Dedifferentiated amniotic fluid mesenchymal stem cell (primary cell): Measurements from ENCODE around the gene ARHGAP5.

Experiments
- DNase-seq: peaks from one replicate; pipeline ENCODE4 v3.0.0-alpha.2; 2016; ENCODE audit errors: extremely low spot score

The ARHGAP5 gene, protein sequence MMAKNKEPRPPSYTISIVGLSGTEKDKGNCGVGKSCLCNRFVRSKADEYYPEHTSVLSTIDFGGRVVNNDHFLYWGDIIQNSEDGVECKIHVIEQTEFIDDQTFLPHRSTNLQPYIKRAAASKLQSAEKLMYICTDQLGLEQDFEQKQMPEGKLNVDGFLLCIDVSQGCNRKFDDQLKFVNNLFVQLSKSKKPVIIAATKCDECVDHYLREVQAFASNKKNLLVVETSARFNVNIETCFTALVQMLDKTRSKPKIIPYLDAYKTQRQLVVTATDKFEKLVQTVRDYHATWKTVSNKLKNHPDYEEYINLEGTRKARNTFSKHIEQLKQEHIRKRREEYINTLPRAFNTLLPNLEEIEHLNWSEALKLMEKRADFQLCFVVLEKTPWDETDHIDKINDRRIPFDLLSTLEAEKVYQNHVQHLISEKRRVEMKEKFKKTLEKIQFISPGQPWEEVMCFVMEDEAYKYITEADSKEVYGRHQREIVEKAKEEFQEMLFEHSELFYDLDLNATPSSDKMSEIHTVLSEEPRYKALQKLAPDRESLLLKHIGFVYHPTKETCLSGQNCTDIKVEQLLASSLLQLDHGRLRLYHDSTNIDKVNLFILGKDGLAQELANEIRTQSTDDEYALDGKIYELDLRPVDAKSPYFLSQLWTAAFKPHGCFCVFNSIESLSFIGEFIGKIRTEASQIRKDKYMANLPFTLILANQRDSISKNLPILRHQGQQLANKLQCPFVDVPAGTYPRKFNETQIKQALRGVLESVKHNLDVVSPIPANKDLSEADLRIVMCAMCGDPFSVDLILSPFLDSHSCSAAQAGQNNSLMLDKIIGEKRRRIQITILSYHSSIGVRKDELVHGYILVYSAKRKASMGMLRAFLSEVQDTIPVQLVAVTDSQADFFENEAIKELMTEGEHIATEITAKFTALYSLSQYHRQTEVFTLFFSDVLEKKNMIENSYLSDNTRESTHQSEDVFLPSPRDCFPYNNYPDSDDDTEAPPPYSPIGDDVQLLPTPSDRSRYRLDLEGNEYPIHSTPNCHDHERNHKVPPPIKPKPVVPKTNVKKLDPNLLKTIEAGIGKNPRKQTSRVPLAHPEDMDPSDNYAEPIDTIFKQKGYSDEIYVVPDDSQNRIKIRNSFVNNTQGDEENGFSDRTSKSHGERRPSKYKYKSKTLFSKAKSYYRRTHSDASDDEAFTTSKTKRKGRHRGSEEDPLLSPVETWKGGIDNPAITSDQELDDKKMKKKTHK (N-terminal part only)

GRCh38 chr14:32077081-32078022 lies at the start of gene ARHGAP5:
Gene ARHGAP5, plus strand, starts transcription at chr14:32077304. Its CDS starts 13,366 bp downstream, at chr14:32090670.
- no peak for DNase-seq

- DNase-seq, result no peak
Measured at GRCh38 chr14:32028599-32028998, 48.5 kb upstream of the ARHGAP5 start.

- no peak for DNase-seq
Measured at GRCh38 chr14:32033543-32033942, 43.6 kb upstream of the ARHGAP5 start.

DNA sequence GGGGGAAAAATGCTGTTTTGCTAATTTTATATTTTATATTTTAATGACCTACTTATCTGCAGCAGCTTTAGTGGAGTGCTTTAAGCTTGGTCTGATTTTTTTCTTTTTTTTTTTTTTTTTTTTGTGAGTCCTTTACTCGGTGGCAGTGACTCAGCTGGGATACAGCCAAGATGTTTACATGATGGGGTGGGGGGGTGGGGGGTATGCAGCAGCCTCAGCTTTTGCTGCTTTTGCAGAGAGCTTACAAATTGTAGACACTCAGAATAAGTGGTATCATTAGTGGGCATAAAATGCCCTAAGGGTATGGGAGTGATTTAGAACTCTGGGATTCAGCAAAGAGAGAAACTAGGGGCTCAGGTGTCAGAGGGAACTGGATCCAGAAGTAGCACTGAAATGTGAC lies 38.2 kb upstream of the ARHGAP5 start:
- DNase-seq, result no peak

GRCh38 chr14:32039401-32040030 lies 37.6 kb upstream of the ARHGAP5 start:
- DNase-seq, result no peak

- DNase-seq, result no peak
Measured at GRCh38 chr14:32043624-32044023, 33.5 kb upstream of the ARHGAP5 start.

DNA sequence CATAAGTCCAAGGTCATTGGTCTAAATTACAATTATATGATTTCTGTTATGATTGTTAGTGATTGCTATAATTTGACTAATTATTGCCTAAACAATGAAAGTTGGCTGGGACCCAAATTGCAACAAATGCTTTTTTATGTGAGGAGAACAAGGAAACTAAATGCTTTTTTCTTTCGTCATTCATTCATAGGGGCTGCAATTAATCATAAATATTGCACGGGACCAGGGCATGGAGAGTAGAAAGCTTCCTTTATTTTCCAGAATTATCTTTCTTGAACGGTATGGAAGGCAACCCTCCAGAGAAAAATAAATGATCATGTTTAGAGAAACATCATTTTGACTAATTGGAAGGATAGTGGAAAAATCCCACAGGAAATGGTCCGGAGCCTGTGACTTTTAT lies 32.6 kb upstream of the ARHGAP5 start:
- DNase-seq, result no peak

- DNase-seq, result no peak
Measured at GRCh38 chr14:32047791-32048190, 29.3 kb upstream of the ARHGAP5 start.

GRCh38 chr14:32049361-32050088 lies 27.6 kb upstream of the ARHGAP5 start:
- DNase-seq, result no peak

- DNase-seq, result no peak
Measured at GRCh38 chr14:32050878-32051277, 26.2 kb upstream of the ARHGAP5 start.

- no peak for DNase-seq
Measured at GRCh38 chr14:32054536-32054935, 22.6 kb upstream of the ARHGAP5 start.

DNA sequence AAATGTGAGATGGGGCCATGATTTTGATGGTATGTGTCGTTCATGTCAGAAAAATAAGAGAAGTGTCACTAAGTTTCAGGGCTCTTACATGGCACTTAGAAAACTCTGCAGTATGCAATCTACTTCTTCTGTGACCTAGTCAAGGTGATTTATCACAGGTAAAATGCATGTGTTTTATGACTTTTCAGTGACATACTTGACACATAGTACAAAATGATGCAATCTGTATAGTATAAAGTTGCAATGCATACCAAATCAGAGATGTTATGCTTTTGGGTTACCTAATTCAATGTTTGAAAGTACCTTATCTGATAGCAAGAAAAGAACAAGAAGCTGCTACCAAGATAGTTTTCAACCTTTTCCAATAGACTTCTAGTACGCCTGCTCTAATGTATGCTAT lies 21.9 kb upstream of the ARHGAP5 start:
- DNase-seq, result no peak

- DNase-seq, result no peak
Measured at GRCh38 chr14:32059702-32060101, 17.4 kb upstream of the ARHGAP5 start.

- DNase-seq, result no peak
Measured at GRCh38 chr14:32064931-32065330, 12.2 kb upstream of the ARHGAP5 start.

DNA sequence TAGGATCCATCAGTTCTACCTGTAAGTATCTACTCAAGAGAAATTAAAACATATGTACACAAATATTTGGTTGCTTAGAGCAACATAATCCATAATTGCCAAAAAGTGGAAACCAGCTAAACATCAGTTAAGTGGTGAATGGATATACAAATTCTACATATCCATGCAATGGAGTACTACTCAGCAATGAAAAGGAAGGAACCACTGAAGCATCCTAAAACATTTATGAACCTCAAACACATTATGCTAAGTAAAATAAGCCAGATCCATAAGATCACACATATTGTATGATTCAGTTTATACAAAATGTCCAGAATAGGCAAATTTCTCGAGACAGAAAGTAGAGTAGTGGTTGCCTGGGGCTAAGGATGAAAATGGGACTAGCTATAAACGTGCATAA lies 8.4 kb upstream of the ARHGAP5 start:
- no peak for DNase-seq

- no peak for DNase-seq
Measured at GRCh38 chr14:32070282-32070681, 6.8 kb upstream of the ARHGAP5 start.

DNA sequence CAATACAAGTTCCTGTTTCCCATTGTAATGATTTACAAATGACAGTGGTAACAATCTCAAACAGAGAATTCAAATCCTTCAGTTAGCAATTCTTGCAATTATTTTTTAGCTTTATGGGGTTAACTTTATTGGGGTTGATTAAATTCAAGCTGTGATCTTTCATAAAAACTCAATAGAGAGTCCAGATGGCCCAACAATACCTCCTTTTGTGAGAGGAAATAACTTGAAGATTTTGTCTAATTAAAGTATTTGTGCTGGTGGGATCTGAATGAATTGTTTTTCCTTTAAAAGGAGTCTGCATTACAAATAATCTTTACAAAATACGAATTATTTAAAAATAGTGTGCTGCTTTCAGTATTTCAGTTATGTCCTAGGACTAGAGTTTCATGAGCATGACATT lies 4.4 kb upstream of the ARHGAP5 start:
- DNase-seq, result no peak

DNA sequence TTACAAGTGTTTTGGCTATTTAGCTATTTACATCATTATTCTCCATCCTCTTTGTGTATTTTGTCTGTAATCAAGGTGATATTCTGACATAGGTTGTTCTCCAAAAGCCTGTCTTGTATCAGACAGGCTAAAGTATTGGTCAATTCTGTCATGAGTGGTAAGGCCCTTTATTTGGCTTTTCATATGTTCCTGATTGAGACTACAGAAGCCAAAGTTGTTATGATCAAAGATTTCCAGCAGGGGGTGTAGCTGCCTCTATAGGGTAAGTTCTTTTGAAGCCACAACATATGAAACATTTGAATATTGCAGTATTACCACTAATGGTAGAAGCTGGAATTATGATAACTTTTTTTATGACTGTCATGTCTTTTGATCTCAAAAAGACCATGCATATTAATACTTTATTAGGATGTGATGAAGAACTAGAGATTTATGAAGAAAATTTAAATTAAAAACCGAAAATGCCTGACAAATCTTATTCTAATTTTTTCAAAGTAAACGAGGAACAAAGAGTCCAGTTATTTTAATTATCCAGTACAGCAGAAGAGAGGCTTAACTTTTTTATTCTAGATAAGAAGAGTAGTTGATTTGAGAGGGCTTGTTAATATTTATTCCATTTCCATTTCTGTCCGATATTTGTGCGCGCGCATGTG lies 3.4 kb upstream of the ARHGAP5 start:
- peak; percentile 93 for DNase-seq

GRCh38 chr14:32074887-32075572 lies 2.1 kb upstream of the ARHGAP5 start:
- DNase-seq, result no peak
